HCT116 (cell line): ENCODE measurements around the gene LCNL1. TPM values are rescaled to one million over a fixed set of nuclear protein-coding genes. Genes with fewer than 3 reads are reported as not detected.

ENCODE experiments used
- ATAC-seq: fragments of 200-7000 bp; cut with Tn5 transposase; 2 replicates; pipeline ENCODE4 v1.9.1; 2020; ENCODE audit warnings: mild to moderate bottlenecking, moderate library complexity
- BruUV-seq: library from RNA; stranded (reverse); fragments of 400-500 nt; replicated peaks from 2 replicates; lab custom pipeline; 2021; lab: Mats Ljungman, UMichigan
- CTCF ChIA-PET: fragments of 300-600 bp; sonication (Branson Sonifier 250); formaldehyde crosslinking; loops from one replicate; lab custom pipeline; 2021; ENCODE audit warnings: antibody characterized with exemption; lab: Charles Lee
- POLR2A ChIA-PET: fragments of 300-600, 350-600 bp; sonication (Branson Sonifier 250); formaldehyde crosslinking; loops from one replicate; lab custom pipeline; 2021; ENCODE audit warnings: antibody characterized with exemption; lab: Charles Lee
- RAD21 ChIA-PET, 2 experiments: fragments of 300-600 bp; sonication (Branson Sonifier 250); formaldehyde crosslinking; loops; one replicate each; lab custom pipeline; 2023; ENCODE audit warnings: low total read pairs in 2 of 2; ENCODE audit not compliant: uncharacterized antibody in 2 of 2, unreplicated experiment in 2 of 2, low non-redundant PET in 1 of 2; lab: Charles Lee
- DNase-seq: peaks from one replicate; pipeline ENCODE4 v3.0.0-alpha.2; 2010; ENCODE audit warnings: low read depth, low spot score
- H2AFZ ChIP-seq: fragments of 200-600 bp; shearing (Covaris generic), sonication (generic); 2 replicates; pipeline ENCODE4 v1.6.1; 2017; ENCODE audit warnings: low read depth, mixed run types, mixed read lengths, antibody characterized with exemption, low read length; ENCODE audit not compliant: poor library complexity, severe bottlenecking
- H3K27ac ChIP-seq: 2 replicates; pipeline ENCODE4 v1.5.1; 2012; ENCODE audit warnings: low read depth, low read length
- H3K27me3 ChIP-seq: fragments of 200-600 bp; sonication (generic); 2 replicates; pipeline ENCODE4 v1.6.1; 2016; ENCODE audit warnings: mixed run types, low read length, mixed read lengths; ENCODE audit not compliant: insufficient read depth
- H3K36me3 ChIP-seq, 2 experiments: fragments of 200-500 bp in 1 of 2; fragments of 200-600 bp in 1 of 2; sonication (Bioruptor generic) in 1 of 2; sonication (generic) in 1 of 2; 2 replicates each; pipeline versions ENCODE4 v1.5.1 to v1.6.1; 2014 to 2016; ENCODE audit warnings: low read length in 2 of 2, inconsistent platforms in 1 of 2, mixed read lengths in 1 of 2, mixed run types in 1 of 2; ENCODE audit not compliant: insufficient read depth in 2 of 2, control insufficient read depth in 1 of 2
- H3K4me1 ChIP-seq, 2 experiments: fragments of 200-600 bp in 1 of 2; sonication (generic) in 1 of 2; 2 replicates each; pipeline versions ENCODE4 v1.5.1 to v1.6.1; 2012 to 2017; ENCODE audit warnings: low read length in 2 of 2, inconsistent platforms in 1 of 2, mild to moderate bottlenecking in 1 of 2, mixed read lengths in 1 of 2, mixed run types in 1 of 2, moderate library complexity in 1 of 2; ENCODE audit not compliant: insufficient read depth in 2 of 2, control insufficient read depth in 1 of 2
- H3K4me2 ChIP-seq: fragments of 200-600 bp; sonication (generic); 2 replicates; pipeline ENCODE4 v1.6.1; 2017; ENCODE audit warnings: mixed run types, low read length, mixed read lengths
- H3K4me3 ChIP-seq, 2 experiments: fragments of 200-600 bp in 1 of 2; sonication (generic) in 1 of 2; replicated peaks in 1 of 2; 2 replicates each; pipeline ENCODE4 v1.5.1; 2011 to 2016; ENCODE audit warnings: low read length in 2 of 2, control low read depth in 1 of 2, low read depth in 1 of 2, mild to moderate bottlenecking in 1 of 2, mixed read lengths in 1 of 2, mixed run types in 1 of 2
- H3K79me2 ChIP-seq: fragments of 200-600 bp; sonication (generic); 2 replicates; pipeline ENCODE4 v1.6.1; 2017; ENCODE audit warnings: mild to moderate bottlenecking, mixed run types, low read length, moderate library complexity, mixed read lengths; ENCODE audit not compliant: insufficient read depth
- H3K9ac ChIP-seq: fragments of 200-600 bp; sonication (generic); 2 replicates; pipeline ENCODE4 v1.6.1; 2016; ENCODE audit warnings: low read length, mixed read lengths
- H3K9me2 ChIP-seq: fragments of 200-600 bp; sonication (generic), shearing (Covaris generic); 2 replicates; pipeline ENCODE4 v1.6.1; 2017; ENCODE audit warnings: mixed run types, mild to moderate bottlenecking, moderate library complexity; ENCODE audit not compliant: insufficient read depth
- H3K9me3 ChIP-seq, 2 experiments: fragments of 200-500 bp in 1 of 2; fragments of 200-600 bp in 1 of 2; sonication (Bioruptor generic) in 1 of 2; sonication (generic) in 1 of 2; 2 replicates each; pipeline ENCODE4 v1.6.1; 2014 to 2017; ENCODE audit warnings: low read length in 2 of 2, mixed read lengths in 2 of 2, inconsistent platforms in 1 of 2, low read depth in 1 of 2, mild to moderate bottlenecking in 1 of 2, mixed run types in 1 of 2, moderate library complexity in 1 of 2; ENCODE audit not compliant: control insufficient read depth in 1 of 2, insufficient read depth in 1 of 2
- H4K20me1 ChIP-seq: fragments of 200-600 bp; sonication (generic), shearing (Covaris generic); 2 replicates; pipeline ENCODE4 v1.6.1; 2017; ENCODE audit warnings: mixed run types, mild to moderate bottlenecking, moderate library complexity; ENCODE audit not compliant: insufficient read depth
- ATF3 ChIP-seq: IDR thresholded peaks from 2 replicates; pipeline ENCODE4 v1.6.1; 2012
- CBX3 ChIP-seq: IDR thresholded peaks from 2 replicates; pipeline ENCODE4 v1.6.1; 2012; ENCODE audit warnings: low read depth
- CTCF ChIP-seq, 3 experiments: fragments of 200-600 bp in 1 of 3; sonication (generic) in 1 of 3; IDR thresholded peaks in 2 of 3; conservative IDR thresholded peaks in 1 of 3; 2 replicates each; pipeline ENCODE4 v1.5.1; 2012 to 2017; ENCODE audit warnings: low read depth in 2 of 3, low read length in 2 of 3, antibody characterized with exemption in 1 of 3, borderline replicate concordance in 1 of 3, control low read depth in 1 of 3, mild to moderate bottlenecking in 1 of 3, mixed read lengths in 1 of 3, mixed run types in 1 of 3, moderate library complexity in 1 of 3; ENCODE audit not compliant: insufficient read depth in 1 of 3
- EGR1 ChIP-seq: IDR thresholded peaks from 2 replicates; pipeline ENCODE4 v1.6.1; 2012; ENCODE audit warnings: low read depth
- EZH2 ChIP-seq: fragments of 200-600 bp; sonication (generic); IDR thresholded peaks from 2 replicates; pipeline ENCODE4 v1.6.1; 2017; ENCODE audit warnings: antibody characterized with exemption, mixed run types
- FOSL1 ChIP-seq: IDR thresholded peaks from 2 replicates; pipeline ENCODE4 v1.6.1; 2012; ENCODE audit warnings: low read depth
- POLR2AphosphoS5 ChIP-seq: IDR thresholded peaks from 2 replicates; pipeline ENCODE4 v1.6.1; 2011; ENCODE audit warnings: mild to moderate bottlenecking, low read depth, low read length, moderate library complexity
- RAD21 ChIP-seq: IDR thresholded peaks from 2 replicates; pipeline ENCODE4 v1.6.1; 2012; ENCODE audit warnings: low read depth, mild to moderate bottlenecking
- REST ChIP-seq: IDR thresholded peaks from 2 replicates; pipeline ENCODE4 v1.6.1; 2012; ENCODE audit warnings: low read depth
- SIN3A ChIP-seq: IDR thresholded peaks from 2 replicates; pipeline ENCODE4 v1.6.1; 2012; ENCODE audit warnings: low read depth
- SP1 ChIP-seq: IDR thresholded peaks from 2 replicates; pipeline ENCODE4 v1.6.1; 2012; ENCODE audit warnings: low read depth
- SRF ChIP-seq: IDR thresholded peaks from 2 replicates; pipeline ENCODE4 v1.6.1; 2012; ENCODE audit warnings: low read depth
- TCF7L2 ChIP-seq: IDR thresholded peaks from 2 replicates; pipeline ENCODE4 v1.7.0; 2011; ENCODE audit warnings: borderline replicate concordance, inconsistent platforms; ENCODE audit not compliant: insufficient read depth, insufficient read length; ENCODE audit errors: extremely low read depth
- YY1 ChIP-seq: IDR thresholded peaks from 2 replicates; pipeline ENCODE4 v1.6.1; 2011; ENCODE audit warnings: low read length, low read depth, moderate library complexity, mild to moderate bottlenecking; ENCODE audit not compliant: insufficient replicate concordance; ENCODE audit errors: extremely low read depth
- ZBTB33 ChIP-seq: IDR thresholded peaks from 2 replicates; pipeline ENCODE4 v1.6.1; 2011; ENCODE audit warnings: mild to moderate bottlenecking, low read length, moderate library complexity; ENCODE audit not compliant: insufficient replicate concordance; ENCODE audit errors: extremely low read depth
- ZNF274 ChIP-seq: fragments of 200-500 bp; sonication (Bioruptor generic); IDR thresholded peaks from 2 replicates; pipeline ENCODE4 v1.6.1; 2014; ENCODE audit warnings: mild to moderate bottlenecking, low read depth, low read length, inconsistent platforms
- intact Hi-C: fragments of 100-400 bp; cut with micrococcal nuclease; formaldehyde crosslinking; loops from 2 replicates; pipeline ENCODE4 v1.10.0; 2022
- total RNA-seq: library from RNA; stranded (reverse); gene quantifications from one replicate; pipeline ENCODE4 v1.2.1, GENCODE V29; 2021; ENCODE audit not compliant: unreplicated experiment

LCNL1 gene
- total RNA-seq, 1 experiment from 2014 or later = 0.44 TPM

GRCh38 chr9:136957901-136958300, 24.9 kb upstream of the LCNL1 start:
- no TSS peak for BruUV-seq
- ChIA-PET CTCF (no interaction called here), POLR2A (no interaction called here)
- intact Hi-C loops = no loop called here
- Histone ChIP-seq H3K79me2 (no peaks in the 10 kb centered on the region), H3K4me1 (no peaks in the 10 kb centered on the region), H3K9me3 (no peaks in the 10 kb centered on the region), H3K4me2 (no peak overlapping the region)
- TF ChIP-seq SIN3A (no peak), EGR1 (no peak), REST (no peak), SRF (no peak), YY1 (no peak), ATF3 (no peak), CTCF (IDR thresholded peaks at IDR 0.05 in 2 of 3, conservative IDR thresholded peaks at IDR 0.05 in 1 of 3; ENCODE audit: borderline replicate concordance in 1 of 3, insufficient read depth in 1 of 3, low read depth in 2 of 3, low read length in 2 of 3) (no peak), ZNF274 (no peak), POLR2AphosphoS5 (no peak), CBX3 (no peak), FOSL1 (no peak), ZBTB33 (no peak), TCF7L2 (no peak), SP1 (no peak), EZH2 (no peak), RAD21 (no peak)
- TF ChIP-seq, all 23 proteins: peak for 0
- no peaks in the 10 kb centered on the region for H4K20me1 ChIP-seq
- H3K9me2 ChIP-seq = no peaks in the 10 kb centered on the region
- no peak overlapping the region for H3K27ac ChIP-seq
- no peak overlapping the region for H3K9ac ChIP-seq
- no peak overlapping the region for H3K4me3 ChIP-seq
- no peaks in the 10 kb centered on the region for H3K27me3 ChIP-seq
- ATAC-seq (no peak), DNase-seq (no peak)
- no peak overlapping the region for H2AFZ ChIP-seq
- RAD21 ChIA-PET = no interaction called here
- no peaks in the 10 kb centered on the region for H3K36me3 ChIP-seq
